ENCODE measurements around the gene RARRES1. TPM values are rescaled to one million over a fixed set of nuclear protein-coding genes. Genes with fewer than 3 reads are reported as not detected.

Gene RARRES1
- total RNA-seq, 1 experiment from 2014 or later: 0.81 TPM

- Histone ChIP-seq H2BK15ac (ENCODE audit: low read depth, low read length) (no peak overlapping the region), H3K9ac (ENCODE audit: extremely low read depth, insufficient read length, low read length) (no peak overlapping the region), H2AFZ (ENCODE audit: low read length) (no peak overlapping the region), H2BK5ac (ENCODE audit: insufficient read length, low read length) (no peak overlapping the region), H3K4me1 (ENCODE audit: insufficient read depth, low read length) (no peaks in the 10 kb centered on the region), H3K79me2 (ENCODE audit: insufficient read depth, low read length) (no peaks in the 10 kb centered on the region), H3K79me1 (ENCODE audit: insufficient read depth, low read depth, low read length, poor library complexity, severe bottlenecking) (no peaks in the 10 kb centered on the region), H3K18ac (ENCODE audit: insufficient read length, low read depth, low read length) (no peak overlapping the region), H2BK120ac (ENCODE audit: low read depth, low read length, poor library complexity, severe bottlenecking) (no peak overlapping the region), H3K27me3 (ENCODE audit: insufficient read depth, low read length) (no peaks in the 10 kb centered on the region), H2BK12ac (ENCODE audit: insufficient read length, low read depth, low read length) (no peak overlapping the region), H3K4ac (ENCODE audit: low read depth, low read length) (no peak overlapping the region), H3K4me2 (ENCODE audit: insufficient read depth, insufficient read length, low read length) (no peak overlapping the region), H2AK5ac (ENCODE audit: insufficient read length, low read length) (no peak overlapping the region), H3K23ac (ENCODE audit: insufficient read length, low read depth, low read length) (no peak overlapping the region), H3K27ac (ENCODE audit: insufficient read length, low read depth, low read length) (no peak overlapping the region), H3T11ph (ENCODE audit: low read length) (no peak overlapping the region), H3K56ac (ENCODE audit: insufficient read length, low read depth, low read length) (no peak overlapping the region), H4K5ac (ENCODE audit: insufficient read length, low read depth, low read length) (no peak overlapping the region), H4K91ac (ENCODE audit: insufficient read length, low read depth, low read length) (no peak overlapping the region), H4K8ac (replicated peaks; ENCODE audit: insufficient read length, low read depth, low read length) (no peak overlapping the region), H3K9me3 (ENCODE audit: control insufficient read depth, low read depth, low read length) (no peaks in the 10 kb centered on the region), H3K14ac (ENCODE audit: insufficient read depth, low read length) (no peak overlapping the region), H4K20me1 (ENCODE audit: control insufficient read depth, insufficient read depth, insufficient read length) (no peaks in the 10 kb centered on the region), H2BK20ac (ENCODE audit: low read depth, low read length, poor library complexity, severe bottlenecking) (no peak overlapping the region), H3K23me2 (ENCODE audit: insufficient read length, low read depth, low read length, poor library complexity, severe bottlenecking) (no peaks in the 10 kb centered on the region)
- no peak overlapping the region for H3K27ac Mint-ChIP-seq
- H3K9me3 Mint-ChIP-seq: no peaks in the 10 kb centered on the region
- no peak for DNase-seq
- H3K36me3 Mint-ChIP-seq (ENCODE audit: insufficient read depth in 1 of 3, low read depth in 3 of 3): peaks cover 0 to 13% (median 4%) of the 10 kb centered on the region in 3 experiments; a peak in 4 of 7 replicates
- no peak for TF ChIP-seq CTCF (conservative IDR thresholded peaks at IDR 0.05)
- WGBS (ENCODE audit: extremely low coverage, insufficient read length, low lambda C conversion rate): no CpG with 5 or more reads among the region's 4 CpGs
- peaks cover 0 to 2% of the 10 kb centered on the region in 2 experiments; a peak in 2 of 4 replicates for H3K4me1 Mint-ChIP-seq
- H3K27me3 Mint-ChIP-seq (ENCODE audit: low read depth): no peaks in the 10 kb centered on the region
- no peak overlapping the region for H3K4me3 Mint-ChIP-seq
These were observed 12.5 kb upstream of the RARRES1 start for GRCh38 chr3:158744567-158745288.

Data from H9 (cell line).